Activated B cell treated with CpG ODN at 0.5 μM for 24 hours (primary cell): Measurements from ENCODE around the gene SH3BP5L. TPM values are rescaled to one million over a fixed set of nuclear protein-coding genes. Genes with fewer than 3 reads are reported as not detected.
A peak's percentile ranks its signal among the peaks of the same experiment; 100 is the strongest.
"Not testable (repeated sequence)": the region's sequence is repeated elsewhere in the genome, so short reads cannot be mapped to it uniquely, and the experiment has no call there.

ENCODE experiments used
- ATAC-seq: fragments of 200-7000 bp; cut with Tn5 transposase; one replicate; pipeline ENCODE4 v1.10.0; 2021; ENCODE audit warnings: low read depth, mild to moderate bottlenecking, moderate library complexity
- CTCF ChIA-PET: fragments of 350-600 bp; sonication (Branson Sonifier 250); formaldehyde crosslinking; loops from one replicate; lab custom pipeline; 2021; ENCODE audit warnings: antibody characterized with exemption; lab: Charles Lee
- POLR2A ChIA-PET: fragments of 350-600 bp; sonication (Branson Sonifier 250); formaldehyde crosslinking; loops from one replicate; lab custom pipeline; 2021; ENCODE audit warnings: antibody characterized with exemption; lab: Charles Lee
- DNase-seq: peaks from one replicate; pipeline ENCODE4 v3.0.0; 2022
- H3K27ac Mint-ChIP-seq: one replicate; pipeline ENCODE4 v1.8.0; 2020; ENCODE audit warnings: mixed read lengths
- H3K27me3 Mint-ChIP-seq: one replicate; pipeline ENCODE4 v1.8.0; 2021; ENCODE audit warnings: mixed read lengths
- H3K36me3 Mint-ChIP-seq: one replicate; pipeline ENCODE4 v1.8.0; 2021; ENCODE audit warnings: low read depth, mixed read lengths
- H3K4me1 Mint-ChIP-seq: one replicate; pipeline ENCODE4 v1.8.0; 2021; ENCODE audit warnings: mixed read lengths
- H3K4me3 Mint-ChIP-seq: one replicate; pipeline ENCODE4 v1.8.0; 2020; ENCODE audit warnings: mild to moderate bottlenecking, mixed read lengths
- H3K9me3 Mint-ChIP-seq: one replicate; pipeline ENCODE4 v1.8.0; 2020; ENCODE audit warnings: mixed read lengths
- intact Hi-C: fragments of 100-400 bp; cut with micrococcal nuclease; formaldehyde crosslinking; loops from one replicate; pipeline ENCODE4 v1.15.1; 2024
- total RNA-seq: library from RNA; stranded (reverse); gene quantifications from 2 replicates; pipeline ENCODE4 v1.2.3, GENCODE V29; 2022
- TF ChIP-seq, protein P1 (sequence below): fragments of 200-600 bp; IDR thresholded peaks from one replicate; pipeline ENCODE4 v1.8.0; 2022; ENCODE audit warnings: antibody characterized with exemption, mild to moderate bottlenecking

The SH3BP5L gene
- total RNA-seq, 1 donor from 2014 or later = 27.3 TPM

DNA sequence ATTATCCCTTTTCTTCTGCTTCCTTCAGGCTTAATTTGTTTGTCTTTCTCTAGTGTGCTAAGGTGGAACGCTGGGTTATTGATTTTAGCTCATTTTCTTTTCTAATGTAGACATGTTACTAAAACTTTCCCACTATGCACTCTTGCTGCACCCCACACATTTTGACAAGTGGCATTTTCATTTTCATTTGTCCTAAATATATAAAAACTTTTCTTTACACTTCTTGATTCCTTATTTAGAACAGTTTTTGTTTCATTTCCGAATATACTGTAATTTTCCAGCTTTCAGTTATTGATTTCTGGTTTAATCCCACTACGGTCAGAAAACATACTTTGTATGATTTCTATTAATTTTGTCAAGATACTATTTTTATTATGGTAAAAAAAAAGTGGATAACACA lies 25.3 kb downstream of the SH3BP5L start:
- Mint-ChIP-seq H3K27me3 (no peaks in the 10 kb centered on the region), H3K36me3 (peaks cover 22% of the 10 kb centered on the region), H3K4me1 (peaks cover 48% of the 10 kb centered on the region), H3K9me3 (peaks cover 24% of the 10 kb centered on the region), H3K4me3 (no peak overlapping the region), H3K27ac (peak overlapping the region; percentile 18)
- TF ChIP-seq, protein P1, sequence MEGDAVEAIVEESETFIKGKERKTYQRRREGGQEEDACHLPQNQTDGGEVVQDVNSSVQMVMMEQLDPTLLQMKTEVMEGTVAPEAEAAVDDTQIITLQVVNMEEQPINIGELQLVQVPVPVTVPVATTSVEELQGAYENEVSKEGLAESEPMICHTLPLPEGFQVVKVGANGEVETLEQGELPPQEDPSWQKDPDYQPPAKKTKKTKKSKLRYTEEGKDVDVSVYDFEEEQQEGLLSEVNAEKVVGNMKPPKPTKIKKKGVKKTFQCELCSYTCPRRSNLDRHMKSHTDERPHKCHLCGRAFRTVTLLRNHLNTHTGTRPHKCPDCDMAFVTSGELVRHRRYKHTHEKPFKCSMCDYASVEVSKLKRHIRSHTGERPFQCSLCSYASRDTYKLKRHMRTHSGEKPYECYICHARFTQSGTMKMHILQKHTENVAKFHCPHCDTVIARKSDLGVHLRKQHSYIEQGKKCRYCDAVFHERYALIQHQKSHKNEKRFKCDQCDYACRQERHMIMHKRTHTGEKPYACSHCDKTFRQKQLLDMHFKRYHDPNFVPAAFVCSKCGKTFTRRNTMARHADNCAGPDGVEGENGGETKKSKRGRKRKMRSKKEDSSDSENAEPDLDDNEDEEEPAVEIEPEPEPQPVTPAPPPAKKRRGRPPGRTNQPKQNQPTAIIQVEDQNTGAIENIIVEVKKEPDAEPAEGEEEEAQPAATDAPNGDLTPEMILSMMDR = no peak
- ATAC-seq (no peak), DNase-seq (no peak)
- intact Hi-C loops = no loop called here
- ChIA-PET POLR2A (interaction anchor here (0.9 kb wide), 1 partner anchor 22 kb away, joined by 3 read pairs; no protein-coding TSS in a partner anchor), CTCF (interaction anchor here (0.6 to 1.2 kb wide), 2 partner anchors 8 to 179 kb away, joined by 3 read pairs; no protein-coding TSS in a partner anchor)

DNA sequence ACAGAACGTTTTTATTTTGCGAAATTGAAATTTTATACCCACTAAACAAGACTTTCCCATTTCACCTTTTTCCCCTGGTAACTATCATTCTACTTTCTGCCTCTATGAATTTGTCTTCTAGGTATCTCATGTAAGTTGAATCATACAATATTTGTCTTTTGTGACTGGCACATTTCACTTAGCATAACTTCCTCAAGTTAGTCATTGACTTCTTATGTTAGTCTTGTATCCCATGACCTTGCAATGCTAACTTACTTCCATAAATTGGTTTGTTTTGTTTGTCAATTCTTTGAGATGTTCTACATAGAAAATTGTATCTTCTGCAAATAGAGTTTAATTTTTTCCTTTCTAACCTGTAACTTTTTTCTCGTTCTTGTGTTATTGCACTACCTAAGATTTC lies 26.9 kb downstream of the SH3BP5L start:
- Mint-ChIP-seq H3K27ac (no peak overlapping the region), H3K4me1 (peaks cover 39% of the 10 kb centered on the region), H3K4me3 (no peak overlapping the region), H3K27me3 (no peaks in the 10 kb centered on the region), H3K36me3 (peaks cover 27% of the 10 kb centered on the region), H3K9me3 (peaks cover 29% of the 10 kb centered on the region)
- intact Hi-C loops = no loop called here
- DNase-seq = no peak
- CTCF ChIA-PET = no interaction called here
- POLR2A ChIA-PET = no interaction called here
- TF ChIP-seq, protein P1 = no peak
- no peak for ATAC-seq

DNA sequence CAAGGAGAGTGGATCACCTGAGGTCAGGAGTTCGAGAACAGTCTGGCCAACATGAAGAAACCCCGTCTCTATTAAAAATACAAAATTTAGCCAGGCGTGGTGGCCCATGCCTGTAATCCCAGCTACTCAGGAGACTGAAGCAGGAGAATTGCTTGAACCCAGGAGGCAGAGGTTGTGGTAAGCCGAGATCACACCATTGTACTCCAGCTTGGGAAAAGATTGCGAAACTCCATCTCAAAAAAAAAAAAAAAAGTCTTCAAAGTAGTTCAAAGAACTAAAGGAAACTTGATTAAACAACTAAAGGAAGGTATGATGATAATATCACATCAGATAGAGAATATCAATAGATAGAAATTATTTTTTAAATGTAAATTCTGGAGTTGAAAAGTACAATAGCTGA lies 31.1 kb downstream of the SH3BP5L start:
- POLR2A ChIA-PET = interaction anchor here (0.7 kb wide), 1 partner anchor 15 kb away, joined by 6 read pairs; no protein-coding TSS in a partner anchor
- DNase-seq, ATAC-seq, H3K4me3 Mint-ChIP-seq, H3K27ac Mint-ChIP-seq, H3K27me3 Mint-ChIP-seq: not testable (repeated sequence)
- peaks cover 17% of the 10 kb centered on the region for H3K9me3 Mint-ChIP-seq
- peaks cover 46% of the 10 kb centered on the region for H3K4me1 Mint-ChIP-seq
- intact Hi-C loops = loop anchor here (5.0 kb wide), 1 partner anchor 42 kb away; no protein-coding TSS in a partner anchor
- CTCF ChIA-PET = interaction anchor here (2.9 kb wide), 1 partner anchor 11 kb away, joined by 23 read pairs; no protein-coding TSS in a partner anchor
- H3K36me3 Mint-ChIP-seq = peaks cover 22% of the 10 kb centered on the region

DNA sequence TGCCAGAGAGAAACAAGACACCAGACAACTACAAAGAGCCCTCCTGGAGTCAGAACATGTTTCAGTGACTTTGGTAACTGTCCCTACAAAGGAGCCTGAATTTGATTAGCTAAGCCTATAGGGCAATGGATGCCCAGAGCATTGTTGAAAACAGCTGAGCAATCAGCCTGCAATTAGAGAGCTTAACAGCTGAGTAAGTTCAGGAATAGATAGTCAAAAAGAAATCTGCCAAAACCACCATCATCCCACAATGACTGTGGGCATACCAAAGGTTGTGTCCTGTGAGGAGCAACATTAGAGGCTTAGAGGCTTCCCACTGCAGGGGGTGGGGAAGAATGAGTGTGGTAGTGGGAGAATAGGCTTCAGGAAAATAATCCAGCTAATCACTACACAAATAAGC lies 32.1 kb downstream of the SH3BP5L start:
- Mint-ChIP-seq H3K36me3 (peaks cover 22% of the 10 kb centered on the region), H3K27me3 (no peaks in the 10 kb centered on the region), H3K9me3 (peaks cover 16% of the 10 kb centered on the region), H3K27ac (peak overlapping the region; percentile 93), H3K4me1 (peaks cover 45% of the 10 kb centered on the region), H3K4me3 (no peak overlapping the region)
- TF ChIP-seq, protein P1 = no peak
- no peak for DNase-seq
- POLR2A ChIA-PET = interaction anchor here (0.8 to 1.9 kb wide), 3 partner anchors 11 to 44 kb away, joined by 3 to 8 read pairs (median 5); partner anchors contain the start of gene ZNF672
- CTCF ChIA-PET = interaction anchor here (2.8 kb wide), 1 partner anchor 12 kb away, joined by 20 read pairs; no protein-coding TSS in a partner anchor
- ATAC-seq = no peak
- intact Hi-C loops = loop anchor here (5.0 kb wide), 1 partner anchor 41 kb away; no protein-coding TSS in a partner anchor

DNA sequence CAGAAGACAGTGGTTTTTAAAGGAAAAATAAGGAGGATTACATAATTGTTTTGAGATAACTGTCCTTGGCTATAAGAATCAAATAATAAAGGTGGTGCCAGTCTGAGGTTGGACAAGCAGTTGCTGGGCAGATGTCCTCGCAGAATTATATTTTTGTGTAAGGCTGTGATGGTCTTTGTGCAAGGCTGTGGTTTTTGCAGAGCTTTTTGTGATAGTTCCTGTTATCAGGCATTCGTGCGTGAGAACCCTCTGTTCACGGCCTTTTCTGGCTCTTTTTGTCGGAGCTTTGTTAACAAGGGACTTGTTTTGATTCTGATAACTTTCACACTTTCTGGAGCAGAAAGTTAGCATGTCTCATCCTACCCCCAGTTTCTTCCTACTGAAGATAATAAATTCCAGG lies 33.4 kb downstream of the SH3BP5L start:
- Mint-ChIP-seq H3K36me3 (peaks cover 16% of the 10 kb centered on the region), H3K4me3 (peak overlapping the region; percentile 39), H3K4me1 (peaks cover 47% of the 10 kb centered on the region), H3K9me3 (peaks cover 9% of the 10 kb centered on the region), H3K27me3 (no peaks in the 10 kb centered on the region), H3K27ac (peak overlapping the region; percentile 93)
- intact Hi-C loops = loop anchor here (1.0 to 5.0 kb wide), 2 partner anchors 13 to 40 kb away; no protein-coding TSS in a partner anchor
- POLR2A ChIA-PET = interaction anchor here (1.0 to 3.0 kb wide), 3 partner anchors 12 to 46 kb away, joined by 5 to 22 read pairs (median 8); partner anchors contain the start of genes SH3BP5L and ZNF672
- TF ChIP-seq, protein P1 = no peak
- peak; percentile 89 for ATAC-seq
- CTCF ChIA-PET = interaction anchor here (0.8 to 2.8 kb wide), 3 partner anchors 8 to 173 kb away, joined by 3 to 20 read pairs (median 3); no protein-coding TSS in a partner anchor
- no peak for DNase-seq
